Liver (tissue), 9 donors: ENCODE results near the gene CFAP54. TPM values are rescaled to one million over a fixed set of nuclear protein-coding genes. Genes with fewer than 3 reads are reported as not detected.

Experiments
- DNase-seq: peaks from one replicate; pipeline ENCODE4 v3.0.0-alpha.2; 2017; ENCODE audit warnings: low spot score
- H3K27ac ChIP-seq, 2 donors: one replicate each; pipeline ENCODE4 v1.7.0; 2013; ENCODE audit warnings: inconsistent platforms in 2 of 2, low read length in 2 of 2, control low read depth in 1 of 2, low read depth in 1 of 2, mild to moderate bottlenecking in 1 of 2
- H3K27me3 ChIP-seq, 4 donors: one replicate each; pipeline versions ENCODE4 v1.6.1 to v1.7.0; 2013; ENCODE audit warnings: low read length in 3 of 4, inconsistent platforms in 1 of 4, mild to moderate bottlenecking in 1 of 4, moderate library complexity in 1 of 4; ENCODE audit not compliant: control insufficient read depth in 4 of 4, insufficient read depth in 4 of 4
- H3K36me3 ChIP-seq, 4 donors: one replicate each; pipeline versions ENCODE4 v1.6.1 to v1.7.0; 2013; ENCODE audit warnings: low read length in 3 of 4, mild to moderate bottlenecking in 3 of 4, low read depth in 1 of 4, moderate library complexity in 1 of 4; ENCODE audit not compliant: control insufficient read depth in 4 of 4, insufficient read depth in 3 of 4
- H3K4me1 ChIP-seq, 4 donors: one replicate each; pipeline versions ENCODE4 v1.6.1 to v1.7.0; 2013; ENCODE audit warnings: low read length in 3 of 4, mild to moderate bottlenecking in 3 of 4, moderate library complexity in 1 of 4; ENCODE audit not compliant: control insufficient read depth in 4 of 4, insufficient read depth in 4 of 4
- H3K4me3 ChIP-seq, 3 donors: one replicate each; pipeline versions ENCODE4 v1.6.1 to v1.7.0; 2013; ENCODE audit warnings: low read length in 3 of 3, control low read depth in 1 of 3, low read depth in 1 of 3, mild to moderate bottlenecking in 1 of 3
- H3K9ac ChIP-seq, 2 donors: one replicate each; pipeline ENCODE4 v1.7.0; 2013; ENCODE audit warnings: low read length in 2 of 2, mild to moderate bottlenecking in 2 of 2, moderate library complexity in 2 of 2, control low read depth in 1 of 2, low read depth in 1 of 2
- H3K9me3 ChIP-seq, 4 donors: one replicate each; pipeline versions ENCODE4 v1.6.1 to v1.7.0; 2013; ENCODE audit warnings: low read length in 3 of 4; ENCODE audit not compliant: control insufficient read depth in 4 of 4
- ATF3 ChIP-seq: IDR thresholded peaks from 2 replicates; pipeline ENCODE4 v1.6.1; 2016; ENCODE audit warnings: antibody characterized with exemption
- CTCF ChIP-seq: fragments of 150-350 bp; IDR thresholded peaks from 2 replicates; pipeline ENCODE4 v1.5.1; 2017; ENCODE audit warnings: improper control_type of control experiment, low read depth, low read length; ENCODE audit not compliant: missing input control
- EGR1 ChIP-seq, 2 donors: IDR thresholded peaks; 2 replicates each; pipeline ENCODE4 v1.6.1; 2016 to 2018; ENCODE audit warnings: antibody characterized with exemption in 2 of 2, low read depth in 2 of 2
- FOXA2 ChIP-seq: IDR thresholded peaks from 2 replicates; pipeline ENCODE4 v1.6.1; 2016; ENCODE audit warnings: antibody characterized with exemption
- GABPA ChIP-seq, 2 donors: IDR thresholded peaks in 1 of 2; conservative IDR thresholded peaks in 1 of 2; 2 replicates each; pipeline ENCODE4 v1.6.1; 2016; ENCODE audit warnings: antibody characterized with exemption in 2 of 2, mild to moderate bottlenecking in 1 of 2, moderate library complexity in 1 of 2
- HNF4A ChIP-seq, 2 donors: conservative IDR thresholded peaks; 2 replicates each; pipeline ENCODE4 v1.6.1; 2016; ENCODE audit warnings: antibody characterized with exemption in 2 of 2, mild to moderate bottlenecking in 2 of 2
- HNF4G ChIP-seq: IDR thresholded peaks from 2 replicates; pipeline ENCODE4 v1.6.1; 2016; ENCODE audit warnings: antibody characterized with exemption
- JUND ChIP-seq, 2 donors: IDR thresholded peaks; 2 replicates each; pipeline ENCODE4 v1.6.1; 2016; ENCODE audit warnings: antibody characterized with exemption in 2 of 2
- NR2F2 ChIP-seq: IDR thresholded peaks from 2 replicates; pipeline ENCODE4 v1.6.1; 2016; ENCODE audit warnings: antibody characterized with exemption
- RAD21 ChIP-seq, 2 donors: IDR thresholded peaks; 2 replicates each; pipeline ENCODE4 v1.6.1; 2016; ENCODE audit warnings: antibody characterized with exemption in 2 of 2, mild to moderate bottlenecking in 2 of 2
- REST ChIP-seq: IDR thresholded peaks from 2 replicates; pipeline ENCODE4 v1.6.1; 2016; ENCODE audit warnings: antibody characterized with exemption, mild to moderate bottlenecking
- RXRA ChIP-seq, 2 donors: IDR thresholded peaks; 2 replicates each; pipeline ENCODE4 v1.6.1; 2017 to 2018; ENCODE audit warnings: antibody characterized with exemption in 2 of 2, mild to moderate bottlenecking in 1 of 2
- SP1 ChIP-seq: IDR thresholded peaks from 2 replicates; pipeline ENCODE4 v1.6.1; 2018; ENCODE audit warnings: antibody characterized with exemption, mild to moderate bottlenecking
- TAF1 ChIP-seq: conservative IDR thresholded peaks from 2 replicates; pipeline ENCODE4 v1.6.1; 2016; ENCODE audit warnings: antibody characterized with exemption, mild to moderate bottlenecking
- ZBTB33 ChIP-seq: IDR thresholded peaks from 2 replicates; pipeline ENCODE4 v1.6.1; 2016; ENCODE audit warnings: antibody characterized with exemption
- WGBS: extraction: QIAGEN DNeasy Blood & Tissue Kit; methylation state at CpG from one replicate; pipeline ENCODE4 v1.1.7; 2013; 5-methylcytosine and 5-hydroxymethylcytosine counted together
- polyA plus RNA-seq, 2 donors: library from polyadenylated mRNA; stranded (reverse) in 1 of 2; unstranded in 1 of 2; fragments of 200-250 nt in 1 of 2; fragments of >200 nt in 1 of 2; fragmentation: Nextera tagmentation in 1 of 2; extraction: Ambion mirVana in 1 of 2; gene quantifications; one replicate each; pipeline versions ENCODE4 v1.2.1 to v1.2.3, GENCODE V29; 2013 to 2015
- total RNA-seq, 2 donors: library from RNA; depleted of rRNA; stranded (reverse); fragments of >200 nt; gene quantifications; one replicate each; pipeline ENCODE4 v1.2.3, GENCODE V29; 2014
- donor health status: healthy.
- donor health status: healthy.
- donor health status: healthy.
- donor health status: healthy.
- donor health status: healthy.

Gene CFAP54
- total and polyA plus RNA-seq, 4 donors: 0.01 to 0.19 (median 0.15) TPM

- no peak overlapping the region for H3K4me3 ChIP-seq
- H3K9ac ChIP-seq: no peak overlapping the region
- no peaks in the 10 kb centered on the region for H3K9me3 ChIP-seq
- no peaks in the 10 kb centered on the region for H3K36me3 ChIP-seq
- H3K4me1 ChIP-seq: no peaks in the 10 kb centered on the region
- no peak for TF ChIP-seq SP1
- no peak for TF ChIP-seq EGR1 (IDR thresholded peaks at IDR 0.05; ENCODE audit: low read depth in 2 of 2)
- TF ChIP-seq JUND (IDR thresholded peaks at IDR 0.05): no peak
- TF ChIP-seq FOXA2: no peak
- TF ChIP-seq ATF3: no peak
- no peak for TF ChIP-seq TAF1
- DNase-seq: no peak
- WGBS: 84% methylated on average over 2 of the region's 2 CpGs
- H3K27ac ChIP-seq: no peak overlapping the region
- H3K27me3 ChIP-seq: peaks cover 0 to 4% (median 0%) of the 10 kb centered on the region in 4 donors
Observed at GRCh38 chr12:96890331-96890730, 401.0 kb downstream of the CFAP54 start.

- Histone ChIP-seq H3K4me1 (no peaks in the 10 kb centered on the region), H3K27ac (no peak overlapping the region), H3K4me3 (no peak overlapping the region), H3K27me3 (peaks cover 0 to 4% (median 0%) of the 10 kb centered on the region in 4 donors), H3K9me3 (no peaks in the 10 kb centered on the region), H3K36me3 (no peaks in the 10 kb centered on the region), H3K9ac (no peak overlapping the region)
- 80% methylated on average over 3 of the region's 3 CpGs for WGBS
- no peak for DNase-seq
- TF ChIP-seq HNF4G (no peak), NR2F2 (no peak), HNF4A (conservative IDR thresholded peaks at IDR 0.05) (no peak), RXRA (IDR thresholded peaks at IDR 0.05) (no peak), GABPA (IDR thresholded peaks at IDR 0.05 in 1 of 2, conservative IDR thresholded peaks at IDR 0.05 in 1 of 2) (no peak), ZBTB33 (no peak), RAD21 (IDR thresholded peaks at IDR 0.05) (no peak), REST (no peak), JUND (IDR thresholded peaks at IDR 0.05) (no peak), FOXA2 (no peak), CTCF (no peak), TAF1 (no peak), EGR1 (IDR thresholded peaks at IDR 0.05; ENCODE audit: low read depth in 2 of 2) (no peak)
Observed at GRCh38 chr12:96892104-96892503, 402.7 kb downstream of the CFAP54 start.
